Measurements from ENCODE around the gene ZNF436.

- no peak for TF ChIP-seq CTCF (IDR thresholded peaks at IDR 0.05)
- no peak for TF ChIP-seq POLR2A (IDR thresholded peaks at IDR 0.05)
Observed at GRCh38 chr1:23407016-23407630, 37.5 kb upstream of the ZNF436 start.

All from body of pancreas (tissue), 4 donors.